GM10266 (cell line): Measurements from ENCODE around the gene HMGN4.

Experiments used
- DNase-seq: peaks from one replicate; pipeline ENCODE4 v3.0.0; 2012; ENCODE audit errors: extremely low spot score
- TF ChIP-seq, protein P1 (sequence below): IDR thresholded peaks from 2 replicates; pipeline ENCODE4 v1.5.1; 2012; ENCODE audit warnings: mild to moderate bottlenecking, low read depth; ENCODE audit not compliant: control insufficient read depth, insufficient read depth; ENCODE audit errors: missing control alignments

HMGN4 gene

DNA sequence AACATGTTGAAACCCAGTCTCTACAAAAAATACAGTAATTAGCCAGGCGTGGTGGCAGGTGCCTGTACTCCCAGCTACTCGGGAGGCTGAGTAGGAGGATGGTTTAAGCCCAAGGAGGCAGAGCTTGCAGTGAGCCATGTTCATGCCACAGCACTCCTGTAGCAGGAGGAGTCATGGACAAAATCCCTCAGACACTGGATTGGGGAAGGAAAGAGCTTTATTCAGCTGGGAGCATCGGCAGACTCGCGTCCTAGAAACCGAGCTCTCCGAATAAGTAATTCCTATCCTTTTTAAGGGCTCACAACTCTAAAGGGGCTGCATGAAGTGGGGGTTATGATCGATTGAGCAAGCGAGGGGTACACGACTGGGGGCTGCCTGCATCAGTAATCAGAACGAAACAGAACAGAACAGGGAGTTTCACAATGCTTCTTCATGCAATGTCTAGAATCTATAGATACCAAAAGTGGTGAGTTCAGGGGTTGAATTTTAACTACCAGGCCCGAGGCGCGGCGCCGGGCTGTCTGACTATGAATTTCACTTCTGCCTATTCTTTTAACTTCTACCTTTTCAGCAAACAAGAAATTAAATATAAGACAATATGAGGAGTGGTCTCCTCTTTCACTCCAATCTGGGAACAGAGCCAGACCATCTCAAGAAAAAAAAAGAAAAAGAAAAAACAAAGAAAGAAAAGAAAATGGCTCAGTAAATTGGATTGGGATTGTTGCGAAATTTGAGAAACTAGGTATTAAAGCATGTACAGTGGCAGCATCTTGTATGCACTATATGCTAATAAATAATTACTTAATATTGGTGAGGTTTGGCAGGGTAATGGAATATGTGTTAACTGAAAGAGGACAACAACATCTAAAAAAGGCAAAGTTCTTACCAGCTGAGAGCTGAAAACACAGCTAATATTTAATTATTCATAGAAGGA, 23.6 kb downstream of the HMGN4 start:
- TF ChIP-seq, protein P1, sequence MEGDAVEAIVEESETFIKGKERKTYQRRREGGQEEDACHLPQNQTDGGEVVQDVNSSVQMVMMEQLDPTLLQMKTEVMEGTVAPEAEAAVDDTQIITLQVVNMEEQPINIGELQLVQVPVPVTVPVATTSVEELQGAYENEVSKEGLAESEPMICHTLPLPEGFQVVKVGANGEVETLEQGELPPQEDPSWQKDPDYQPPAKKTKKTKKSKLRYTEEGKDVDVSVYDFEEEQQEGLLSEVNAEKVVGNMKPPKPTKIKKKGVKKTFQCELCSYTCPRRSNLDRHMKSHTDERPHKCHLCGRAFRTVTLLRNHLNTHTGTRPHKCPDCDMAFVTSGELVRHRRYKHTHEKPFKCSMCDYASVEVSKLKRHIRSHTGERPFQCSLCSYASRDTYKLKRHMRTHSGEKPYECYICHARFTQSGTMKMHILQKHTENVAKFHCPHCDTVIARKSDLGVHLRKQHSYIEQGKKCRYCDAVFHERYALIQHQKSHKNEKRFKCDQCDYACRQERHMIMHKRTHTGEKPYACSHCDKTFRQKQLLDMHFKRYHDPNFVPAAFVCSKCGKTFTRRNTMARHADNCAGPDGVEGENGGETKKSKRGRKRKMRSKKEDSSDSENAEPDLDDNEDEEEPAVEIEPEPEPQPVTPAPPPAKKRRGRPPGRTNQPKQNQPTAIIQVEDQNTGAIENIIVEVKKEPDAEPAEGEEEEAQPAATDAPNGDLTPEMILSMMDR: no peak

DNA sequence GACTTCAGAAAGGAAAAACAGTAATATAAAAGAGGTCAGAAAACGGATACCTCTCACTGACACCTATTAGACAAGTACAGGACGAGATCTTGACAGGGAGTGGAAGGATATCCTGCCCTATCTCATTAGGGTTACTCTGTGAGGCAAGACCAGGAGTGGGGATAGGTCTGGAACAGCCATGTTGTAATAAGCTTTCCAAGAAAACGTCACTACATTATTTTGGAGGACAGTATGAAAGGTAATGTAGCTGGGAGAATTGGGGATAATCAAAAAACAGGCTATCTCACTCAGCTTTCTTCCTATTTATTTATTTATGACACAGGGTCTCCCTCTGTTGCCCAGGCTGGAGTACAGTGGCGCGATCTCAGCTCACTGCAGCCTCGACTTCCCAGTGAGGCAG, 25.3 kb downstream of the HMGN4 start:
- TF ChIP-seq, protein P1: no peak
- no peak for DNase-seq

More for the DNA sequence above, 23.6 kb downstream of the HMGN4 start:
- no peak for DNase-seq

DNA sequence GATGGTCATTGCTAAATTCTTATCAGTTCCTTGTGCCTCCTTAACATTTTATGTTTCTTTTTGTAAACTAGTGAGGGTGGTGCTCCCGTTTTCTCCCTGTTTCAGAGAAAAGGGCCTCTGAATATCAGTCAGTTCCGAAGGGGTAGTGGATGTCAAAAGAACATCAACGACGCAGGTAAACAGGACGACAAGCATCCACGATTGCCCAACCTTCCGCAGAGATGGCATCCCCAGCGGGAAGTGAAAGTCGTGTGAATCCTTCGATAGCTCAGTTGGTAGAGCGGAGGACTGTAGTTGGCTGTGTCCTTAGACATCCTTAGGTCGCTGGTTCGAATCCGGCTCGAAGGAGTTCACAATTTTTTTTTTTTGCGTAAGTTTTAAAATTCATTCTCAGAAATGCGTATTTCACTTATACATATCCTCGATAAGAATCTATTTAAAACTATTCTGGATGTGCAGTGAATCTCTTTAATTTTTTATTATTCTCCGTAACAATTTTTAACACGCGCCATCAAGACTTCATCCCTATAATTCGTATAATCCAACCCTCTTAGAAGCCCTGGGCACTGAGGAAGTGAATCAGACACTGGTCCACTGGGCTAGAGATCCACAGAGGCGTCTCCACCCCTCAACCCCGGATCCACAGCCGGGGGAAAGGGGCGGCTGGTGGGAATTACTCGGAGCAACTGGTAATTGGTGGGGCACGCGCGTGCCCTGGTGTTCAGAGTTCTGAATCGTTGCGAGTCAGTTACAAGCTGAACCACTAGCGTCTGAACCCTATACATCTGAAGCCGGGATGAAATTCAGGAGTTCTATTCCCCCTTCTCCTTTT, 30.7 kb downstream of the HMGN4 start:
- TF ChIP-seq, protein P1: peak; percentile 73
- DNase-seq: peak; percentile 83

DNA sequence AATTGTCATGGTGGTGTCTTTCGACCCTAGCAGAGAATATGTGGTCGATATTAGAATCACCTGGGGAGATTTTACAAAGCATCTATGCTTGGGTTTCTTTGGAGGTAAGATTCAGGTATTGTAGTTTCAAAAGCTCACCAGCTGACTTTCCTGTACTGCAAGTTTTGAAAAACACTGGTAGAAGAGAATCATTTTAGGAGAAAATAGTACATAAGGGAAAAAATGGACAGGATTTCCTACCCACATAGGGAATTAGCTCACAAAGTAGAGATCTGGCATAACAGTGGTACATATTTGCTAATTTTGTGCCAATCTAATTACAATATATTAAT, 31.2 kb downstream of the HMGN4 start:
- TF ChIP-seq, protein P1: no peak
- no peak for DNase-seq

DNA sequence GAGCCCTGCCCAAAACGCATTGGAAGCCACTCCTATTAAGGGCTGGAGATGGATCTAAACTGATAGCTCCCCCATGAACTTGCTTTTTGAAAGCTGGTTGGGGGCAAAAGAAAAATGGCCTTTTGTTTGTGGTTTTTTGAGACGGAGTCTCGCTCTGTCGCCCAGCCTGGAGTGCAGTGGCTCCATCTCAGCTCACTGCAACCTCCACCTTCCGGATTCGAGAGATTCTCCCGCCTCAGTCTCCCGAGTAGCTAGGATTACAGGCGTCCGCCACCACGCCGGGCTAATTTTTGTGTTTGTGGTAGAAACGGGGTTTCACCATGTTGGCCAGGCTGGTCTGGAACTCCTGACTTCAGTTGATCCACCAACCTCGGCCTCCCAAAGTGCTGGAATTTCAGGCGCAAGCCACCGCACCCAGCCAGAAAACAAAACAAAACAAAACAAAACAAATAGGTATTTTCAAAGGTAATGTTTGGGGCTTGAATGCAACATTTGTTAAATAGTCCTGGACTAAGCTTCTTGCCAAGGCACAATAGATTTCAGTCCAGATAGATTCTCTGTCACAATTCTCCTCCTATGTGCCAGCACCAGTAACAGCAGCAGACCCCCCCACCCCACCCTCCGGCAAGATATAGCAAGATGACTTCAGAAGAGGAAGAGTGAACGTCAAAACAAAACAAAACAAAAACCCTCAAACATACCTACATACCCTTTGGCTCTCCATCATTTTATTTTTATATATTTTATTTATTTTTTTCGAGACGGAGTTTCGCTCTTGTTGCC, 32.1 kb downstream of the HMGN4 start:
- DNase-seq: no peak
- TF ChIP-seq, protein P1: no peak

DNA sequence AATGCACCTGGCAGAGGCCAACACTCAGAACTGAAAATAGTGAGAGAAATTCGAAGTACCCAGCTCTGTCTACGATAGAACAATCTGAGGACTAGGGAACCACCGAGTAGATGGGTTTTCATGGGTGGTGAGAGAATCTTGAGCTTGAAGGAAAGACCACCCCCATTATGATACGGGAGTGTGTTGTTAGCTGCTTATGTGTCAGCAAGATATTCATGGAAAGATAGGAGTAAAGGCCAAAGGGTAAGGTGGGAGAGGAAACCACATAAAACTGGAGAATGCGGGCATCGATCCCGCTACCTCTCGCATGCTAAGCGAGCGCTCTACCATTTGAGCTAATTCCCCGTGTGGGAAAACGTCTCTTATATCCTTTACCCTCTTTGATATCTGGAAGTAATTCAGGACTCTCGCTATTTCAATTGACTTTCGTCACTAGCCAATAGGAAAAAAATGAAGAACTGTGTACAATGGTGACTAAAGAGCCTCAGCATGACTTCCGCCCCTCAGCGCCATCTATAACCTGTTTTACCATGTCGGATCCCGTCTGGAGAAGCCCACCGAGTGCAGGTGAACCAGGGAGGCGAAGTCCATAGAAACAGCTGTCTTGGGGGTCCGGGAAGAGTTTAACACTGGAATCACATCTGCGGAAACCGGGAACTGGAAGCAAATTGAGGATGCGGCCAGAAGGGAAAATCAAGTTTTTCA, 33.6 kb downstream of the HMGN4 start:
- TF ChIP-seq, protein P1: no peak
- no peak for DNase-seq
